ENCODE data around the gene PPARG. TPM values are rescaled to one million over a fixed set of nuclear protein-coding genes. Genes with fewer than 3 reads are reported as not detected.
A peak's percentile ranks its signal among the peaks of the same experiment; 100 is the strongest.

Gene PPARG
- total RNA-seq, 1 experiment from 2014 or later = 61.5 TPM

DNA sequence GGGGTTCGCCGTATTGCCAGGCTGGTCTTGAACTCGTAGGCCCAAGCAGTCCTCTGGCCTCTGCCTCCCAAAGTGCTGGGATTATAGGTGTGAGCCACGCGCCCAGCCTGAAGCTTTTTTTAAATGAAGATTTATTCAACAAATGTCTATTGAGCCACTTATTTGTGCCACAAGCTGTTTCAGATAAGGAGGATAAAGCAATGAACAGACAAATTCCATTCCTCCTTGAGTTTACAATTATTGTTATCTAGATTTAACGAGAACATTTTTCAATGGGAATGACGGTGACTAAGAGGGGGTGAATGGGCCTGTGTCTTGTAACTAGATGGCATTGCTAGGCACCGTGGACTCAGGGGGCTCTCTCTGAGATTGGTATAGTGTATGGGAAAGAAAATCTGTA, 10.2 kb downstream of the PPARG start:
- Histone ChIP-seq H4K20me1 (ENCODE audit: insufficient read depth) (peaks cover 22% of the 10 kb centered on the region), H3K27me3 (ENCODE audit: insufficient read depth, low read depth) (no peaks in the 10 kb centered on the region), H3K27ac (no peak overlapping the region; the same call in 1 of the 2 replicates), H2AFZ (no peak overlapping the region), H3K9me3 (ENCODE audit: insufficient read depth, low read depth) (no peaks in the 10 kb centered on the region), H3F3A (ENCODE audit: insufficient read depth, low read depth) (peaks cover 54% of the 10 kb centered on the region), H3K36me3 (ENCODE audit: low read depth) (peaks cover 64% of the 10 kb centered on the region), H3K79me2 (ENCODE audit: low read depth) (peaks cover 98% of the 10 kb centered on the region), H3K4me3 (no peak overlapping the region), H3K9me2 (ENCODE audit: insufficient read depth) (no peaks in the 10 kb centered on the region), H3K4me1 (replicated peaks; ENCODE audit: insufficient read depth) (peaks cover 74% of the 10 kb centered on the region), H3K4me2 (no peak overlapping the region)
- no peak for DNase-seq
- ChIA-PET CTCF (interaction anchor here (0.5 kb wide), 1 partner anchor 166 kb away, joined by 3 read pairs; no protein-coding TSS in a partner anchor), POLR2A (ENCODE audit: unreplicated experiment) (no interaction called here)
- TF ChIP-seq EZH2 (IDR thresholded peaks at IDR 0.05; ENCODE audit: low read depth) = no peak
- TF ChIP-seq, protein P1, sequence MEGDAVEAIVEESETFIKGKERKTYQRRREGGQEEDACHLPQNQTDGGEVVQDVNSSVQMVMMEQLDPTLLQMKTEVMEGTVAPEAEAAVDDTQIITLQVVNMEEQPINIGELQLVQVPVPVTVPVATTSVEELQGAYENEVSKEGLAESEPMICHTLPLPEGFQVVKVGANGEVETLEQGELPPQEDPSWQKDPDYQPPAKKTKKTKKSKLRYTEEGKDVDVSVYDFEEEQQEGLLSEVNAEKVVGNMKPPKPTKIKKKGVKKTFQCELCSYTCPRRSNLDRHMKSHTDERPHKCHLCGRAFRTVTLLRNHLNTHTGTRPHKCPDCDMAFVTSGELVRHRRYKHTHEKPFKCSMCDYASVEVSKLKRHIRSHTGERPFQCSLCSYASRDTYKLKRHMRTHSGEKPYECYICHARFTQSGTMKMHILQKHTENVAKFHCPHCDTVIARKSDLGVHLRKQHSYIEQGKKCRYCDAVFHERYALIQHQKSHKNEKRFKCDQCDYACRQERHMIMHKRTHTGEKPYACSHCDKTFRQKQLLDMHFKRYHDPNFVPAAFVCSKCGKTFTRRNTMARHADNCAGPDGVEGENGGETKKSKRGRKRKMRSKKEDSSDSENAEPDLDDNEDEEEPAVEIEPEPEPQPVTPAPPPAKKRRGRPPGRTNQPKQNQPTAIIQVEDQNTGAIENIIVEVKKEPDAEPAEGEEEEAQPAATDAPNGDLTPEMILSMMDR (conservative IDR thresholded peaks at IDR 0.05) = no peak
- intact Hi-C loops (cut with micrococcal nuclease; ENCODE audit: unreplicated experiment) = loop anchor here (10.0 kb wide), 1 partner anchor 46 kb away; no protein-coding TSS in a partner anchor
- no TSS peak for BruUV-seq (replicated peaks)

DNA sequence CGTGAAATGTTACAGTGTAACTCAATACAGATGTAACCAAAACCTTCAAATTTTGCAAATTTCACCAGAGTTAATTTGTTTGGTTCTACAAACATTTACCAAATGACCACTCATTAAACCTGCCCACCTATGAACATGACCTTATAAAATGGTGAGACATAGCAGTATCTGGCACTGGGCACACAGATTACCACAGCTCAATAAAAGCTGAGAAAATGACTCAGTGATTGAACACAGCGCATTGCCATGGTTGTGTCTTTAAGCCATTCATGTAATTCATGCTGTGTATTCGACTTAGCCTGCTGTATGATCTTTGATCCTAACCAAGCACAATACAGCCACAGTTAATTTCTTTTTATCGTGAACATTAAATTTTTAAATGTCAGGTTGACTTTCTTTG, 11.3 kb downstream of the PPARG start:
- intact Hi-C loops (cut with micrococcal nuclease; ENCODE audit: unreplicated experiment) = no loop called here
- Histone ChIP-seq H3K27me3 (ENCODE audit: insufficient read depth, low read depth) (no peaks in the 10 kb centered on the region), H3K4me1 (replicated peaks; ENCODE audit: insufficient read depth) (peaks cover 63% of the 10 kb centered on the region), H3K4me3 (no peak overlapping the region), H3K4me2 (peak overlapping the region; percentile 37; the same call in 1 of the 2 replicates), H2AFZ (no peak overlapping the region), H4K20me1 (ENCODE audit: insufficient read depth) (peaks cover 23% of the 10 kb centered on the region), H3K36me3 (ENCODE audit: low read depth) (peaks cover 67% of the 10 kb centered on the region), H3K9me3 (ENCODE audit: insufficient read depth, low read depth) (no peaks in the 10 kb centered on the region), H3K9me2 (ENCODE audit: insufficient read depth) (no peaks in the 10 kb centered on the region), H3F3A (ENCODE audit: insufficient read depth, low read depth) (peaks cover 52% of the 10 kb centered on the region), H3K27ac (peak overlapping the region; percentile 53), H3K79me2 (ENCODE audit: low read depth) (peaks cover 98% of the 10 kb centered on the region)
- TF ChIP-seq, protein P1 (conservative IDR thresholded peaks at IDR 0.05) = no peak
- TF ChIP-seq EZH2 (IDR thresholded peaks at IDR 0.05; ENCODE audit: low read depth) = no peak
- DNase-seq = no peak
- CTCF ChIA-PET = no interaction called here
- POLR2A ChIA-PET (ENCODE audit: unreplicated experiment) = no interaction called here
- no TSS peak for BruUV-seq (replicated peaks)

DNA sequence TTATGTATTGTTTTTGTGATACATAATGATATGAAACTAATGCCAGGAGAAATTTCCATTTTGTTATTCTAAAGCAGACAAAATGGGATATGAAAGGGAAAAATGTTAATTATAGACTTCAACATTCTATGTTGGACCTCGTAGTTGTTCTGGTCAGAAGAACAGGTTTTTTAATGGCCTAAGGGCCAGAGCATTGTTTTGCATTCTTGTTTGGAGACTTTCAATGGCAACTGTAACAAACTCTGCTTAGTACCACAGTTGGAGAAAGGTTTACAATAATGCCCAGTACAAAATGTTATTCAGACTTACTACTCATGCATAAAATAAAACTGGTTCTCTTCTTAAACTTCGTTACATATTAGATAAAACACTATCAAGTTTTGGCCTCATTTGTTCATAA, 12.2 kb downstream of the PPARG start:
- no peak for TF ChIP-seq EZH2 (IDR thresholded peaks at IDR 0.05; ENCODE audit: low read depth)
- TF ChIP-seq, protein P1 (conservative IDR thresholded peaks at IDR 0.05) = no peak
- intact Hi-C loops (cut with micrococcal nuclease; ENCODE audit: unreplicated experiment) = no loop called here
- Histone ChIP-seq H3K9me3 (ENCODE audit: insufficient read depth, low read depth) (0 out of 2 replicates have a peak, but pooled peaks cover 2% of the 10 kb centered on the region), H3K27me3 (ENCODE audit: insufficient read depth, low read depth) (no peaks in the 10 kb centered on the region), H3K4me3 (no peak overlapping the region), H2AFZ (no peak overlapping the region), H4K20me1 (ENCODE audit: insufficient read depth) (peaks cover 23% of the 10 kb centered on the region), H3K36me3 (ENCODE audit: low read depth) (peaks cover 71% of the 10 kb centered on the region), H3K9me2 (ENCODE audit: insufficient read depth) (no peaks in the 10 kb centered on the region), H3F3A (ENCODE audit: insufficient read depth, low read depth) (peaks cover 54% of the 10 kb centered on the region; the same call in 1 of the 2 replicates), H3K79me2 (ENCODE audit: low read depth) (peaks cover 98% of the 10 kb centered on the region), H3K4me1 (replicated peaks; ENCODE audit: insufficient read depth) (peaks cover 57% of the 10 kb centered on the region), H3K27ac (peak overlapping the region; percentile 53), H3K4me2 (peak overlapping the region; percentile 37; the same call in 1 of the 2 replicates)
- DNase-seq = no peak
- ChIA-PET POLR2A (ENCODE audit: unreplicated experiment) (no interaction called here), CTCF (no interaction called here)
- BruUV-seq (replicated peaks) = no TSS peak
